NCI-H2227 treated with DMSO at 0.1 percent for 48 hours (cell line): ENCODE data around the gene SYNDIG1.

Experiments
- DNase-seq: peaks from one replicate; lab custom pipeline; 2025; lab: John Stamatoyannopoulos, UW

Gene SYNDIG1

DNA sequence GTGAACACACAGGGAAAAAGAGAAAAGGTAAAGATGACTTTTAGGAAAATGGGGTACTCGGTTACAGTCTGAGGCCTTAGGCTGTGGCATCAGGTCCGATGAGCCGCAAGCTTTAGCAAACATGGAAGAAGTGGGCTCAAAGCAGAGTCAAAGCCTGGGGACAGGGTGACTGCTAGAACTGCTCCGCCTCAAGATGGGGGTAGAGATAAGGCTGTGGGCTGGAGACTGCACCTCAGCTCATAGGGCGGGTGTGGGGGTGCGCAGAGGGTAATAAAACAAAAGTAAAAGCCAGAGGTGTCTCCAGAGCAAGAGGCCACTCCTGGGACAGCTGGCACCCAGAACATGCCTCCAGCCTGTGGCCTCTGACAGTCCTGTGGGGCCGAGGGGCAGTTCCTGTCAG, 21.3 kb upstream of the SYNDIG1 start:
- DNase-seq, result no peak

DNA sequence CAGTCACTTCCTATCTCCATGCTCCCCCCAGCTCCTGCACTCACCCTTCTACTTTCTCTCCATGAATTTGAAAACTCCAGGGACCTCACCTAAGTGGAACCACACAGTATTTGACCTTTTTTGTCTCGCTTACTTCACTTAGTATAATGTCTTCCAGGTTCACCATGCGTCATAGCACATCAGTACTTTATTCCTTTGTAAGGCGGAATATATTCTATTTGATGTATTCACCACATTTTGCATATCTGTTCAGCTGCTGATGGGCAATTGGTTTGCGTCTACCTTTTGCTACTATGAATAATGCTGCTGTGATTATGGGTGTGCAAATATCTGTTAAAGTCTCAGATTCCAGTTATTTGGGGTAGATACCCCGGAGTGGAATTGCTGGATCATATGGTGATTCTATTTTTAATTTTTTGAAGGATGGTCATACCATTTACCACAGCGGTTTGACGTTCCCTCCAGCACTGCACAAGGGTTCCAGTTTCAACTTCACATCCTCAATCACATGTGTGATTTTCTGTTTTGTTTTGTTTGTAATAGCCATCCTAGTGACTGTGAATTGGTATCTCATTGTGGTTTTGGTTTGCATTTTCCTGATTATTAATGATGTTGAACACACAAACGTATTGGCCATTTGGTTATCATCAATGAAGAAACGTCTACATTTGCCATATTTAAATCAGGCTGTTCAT, 20.3 kb upstream of the SYNDIG1 start:
- no peak for DNase-seq

DNA sequence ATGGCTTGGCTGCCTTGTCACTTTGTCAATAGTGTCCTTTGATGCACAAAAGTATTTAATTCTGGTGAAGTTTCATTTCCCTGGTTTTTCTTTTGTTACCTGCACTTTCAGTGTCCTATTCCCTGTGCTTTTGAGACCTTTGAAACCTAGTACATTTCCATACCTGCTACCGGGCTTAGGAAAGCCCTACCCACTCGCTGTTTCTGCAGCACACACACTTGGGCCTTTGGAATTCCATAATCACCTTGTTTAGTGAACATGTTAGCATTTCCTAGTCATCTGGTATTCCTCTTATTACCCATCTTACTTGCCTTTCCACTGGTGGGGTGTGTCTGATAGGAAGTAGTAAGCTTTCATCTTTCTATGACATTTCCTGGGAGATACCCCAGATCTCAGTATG, 19.3 kb upstream of the SYNDIG1 start:
- DNase-seq, result no peak

DNA sequence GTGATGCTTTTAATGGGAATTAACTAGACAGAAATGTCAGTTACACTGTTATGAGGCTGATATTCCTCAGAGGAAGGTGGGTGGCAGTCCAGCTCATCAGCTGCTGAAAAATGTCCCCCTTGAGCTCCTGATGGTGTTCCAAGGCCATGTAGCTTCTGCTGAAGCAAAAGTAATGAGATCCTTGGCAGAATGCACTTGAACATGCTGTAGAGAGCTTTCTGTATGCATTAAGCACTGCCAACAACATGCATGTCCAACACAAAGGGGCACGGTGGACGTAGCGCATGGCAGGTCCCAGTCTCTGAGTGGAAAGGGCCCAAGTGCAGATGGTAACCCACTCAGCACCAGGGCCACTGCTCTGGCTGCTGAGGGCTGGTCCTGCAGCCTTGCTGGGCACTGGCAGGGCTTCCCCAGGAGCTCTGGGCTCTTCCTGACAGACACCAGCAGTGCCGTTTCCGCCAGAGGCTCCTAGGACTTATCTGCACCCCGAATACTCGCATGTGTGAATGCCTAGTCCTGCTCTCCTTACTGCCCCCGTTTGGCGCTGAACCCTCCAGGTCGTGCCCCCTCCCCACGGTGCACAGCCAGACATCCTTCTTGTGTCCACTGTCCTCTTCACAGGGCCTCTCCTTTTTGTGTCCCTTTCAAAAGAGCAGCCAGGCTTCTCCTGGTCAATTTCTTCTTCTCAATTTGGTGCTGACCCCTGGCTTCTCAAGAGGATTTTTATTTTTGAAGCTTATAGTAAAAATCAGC, 18.6 kb upstream of the SYNDIG1 start:
- DNase-seq, result no peak

DNA sequence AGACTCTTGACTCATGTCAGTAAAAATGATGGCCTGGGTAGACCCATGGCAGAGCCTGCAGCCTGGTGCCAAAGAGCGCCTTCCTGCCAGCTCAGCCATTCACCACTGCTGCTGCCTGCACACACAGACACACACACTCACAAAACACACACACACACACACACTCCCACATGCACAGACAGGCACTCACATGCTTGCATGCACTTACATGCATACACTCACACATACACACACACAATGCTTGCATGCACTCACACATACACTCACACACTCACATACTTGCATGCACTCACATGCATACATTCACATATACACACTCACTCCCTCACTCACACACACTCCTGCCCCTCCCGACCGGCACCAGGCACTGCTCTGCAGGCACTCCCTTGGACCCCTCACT, 18.0 kb upstream of the SYNDIG1 start:
- no peak for DNase-seq

DNA sequence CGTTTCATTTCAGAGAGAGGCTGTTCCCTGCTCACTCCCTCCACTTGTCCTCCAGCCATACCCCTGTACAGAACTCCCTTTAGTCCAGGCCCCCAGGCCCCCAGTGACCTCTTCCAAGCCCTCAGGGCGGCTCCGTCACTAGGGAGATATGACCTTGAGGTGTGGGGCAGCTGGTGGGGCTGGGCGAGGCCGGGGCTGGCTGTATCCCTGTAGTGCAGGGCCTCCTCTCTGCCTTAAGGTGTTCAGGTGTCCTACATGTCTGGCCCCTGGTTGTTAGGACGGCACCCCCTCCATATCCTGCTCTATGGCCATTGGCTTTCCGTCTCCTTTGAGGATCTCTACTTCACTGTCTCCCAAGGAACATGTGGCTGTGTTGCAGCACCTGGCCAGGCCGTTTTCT, 17.4 kb upstream of the SYNDIG1 start:
- DNase-seq, result no peak

DNA sequence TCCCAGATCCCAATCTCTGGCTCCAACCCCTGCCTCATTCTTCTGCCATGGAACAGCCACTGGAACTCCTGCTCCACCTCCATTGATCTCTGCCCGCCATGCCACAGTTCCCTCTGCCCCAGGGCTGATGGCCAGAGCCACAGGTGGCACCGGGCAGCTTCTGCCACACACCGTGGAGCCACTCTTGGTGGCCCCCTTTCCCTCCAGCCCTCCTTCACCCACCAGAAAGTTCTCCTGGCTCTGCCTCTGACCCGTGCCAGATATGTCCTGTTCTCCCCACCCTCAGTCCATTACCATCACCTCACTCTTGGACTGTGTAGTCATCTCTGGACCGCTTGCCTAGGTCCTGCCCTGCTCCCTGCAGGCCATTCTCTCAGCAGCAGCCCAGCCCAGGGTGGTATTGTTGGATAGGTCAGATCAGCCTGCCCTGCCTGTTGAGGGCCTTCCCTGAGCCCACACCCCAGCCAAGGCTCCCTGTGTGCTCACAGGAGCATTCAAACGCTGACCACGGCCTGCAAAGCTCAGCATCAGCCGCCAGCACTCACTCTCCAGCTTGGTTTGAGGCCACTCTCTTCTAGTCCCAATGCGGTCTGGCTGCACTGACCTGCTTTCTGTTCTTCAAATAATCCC, 16.8 kb upstream of the SYNDIG1 start:
- no peak for DNase-seq

DNA sequence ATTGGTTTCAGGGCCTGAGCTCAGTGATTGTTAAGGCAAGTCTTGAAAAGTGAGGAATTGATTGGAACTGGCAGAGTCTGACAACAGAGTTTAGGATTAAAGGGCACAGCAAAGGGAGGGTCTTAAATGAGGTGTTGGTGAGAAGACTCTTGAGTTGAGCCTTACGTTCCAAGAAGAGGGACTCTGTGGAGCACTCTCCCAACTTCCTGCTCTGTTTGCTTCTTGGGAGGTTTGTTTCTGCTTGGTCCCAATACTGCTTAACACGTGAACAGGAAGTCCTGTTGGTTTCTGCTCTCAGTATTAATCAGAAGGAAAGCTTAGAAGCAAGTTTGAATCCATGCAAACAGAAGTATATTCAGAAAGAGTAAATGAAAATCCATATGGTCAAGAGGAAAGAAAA, 15.6 kb upstream of the SYNDIG1 start:
- no peak for DNase-seq

DNA sequence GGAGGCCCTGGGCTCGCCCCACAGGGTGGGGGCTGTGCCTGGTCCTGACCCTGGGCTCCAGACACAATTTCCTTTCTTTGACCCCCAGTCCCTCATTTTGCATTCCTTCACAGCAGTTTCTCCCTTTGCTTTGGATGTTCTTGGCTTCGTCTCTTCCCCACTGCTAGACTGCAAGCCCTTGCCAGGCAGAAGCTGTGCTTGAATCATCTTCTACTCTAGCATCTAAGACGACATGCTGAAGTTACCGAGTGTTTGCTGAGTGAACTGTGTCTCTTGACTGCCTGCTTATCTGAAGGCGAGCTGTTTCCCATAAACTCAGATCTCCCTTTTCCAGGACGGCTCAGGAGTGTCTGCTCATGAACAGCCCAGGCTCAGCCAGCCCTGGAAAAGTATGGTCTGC, 14.3 kb upstream of the SYNDIG1 start:
- no peak for DNase-seq

DNA sequence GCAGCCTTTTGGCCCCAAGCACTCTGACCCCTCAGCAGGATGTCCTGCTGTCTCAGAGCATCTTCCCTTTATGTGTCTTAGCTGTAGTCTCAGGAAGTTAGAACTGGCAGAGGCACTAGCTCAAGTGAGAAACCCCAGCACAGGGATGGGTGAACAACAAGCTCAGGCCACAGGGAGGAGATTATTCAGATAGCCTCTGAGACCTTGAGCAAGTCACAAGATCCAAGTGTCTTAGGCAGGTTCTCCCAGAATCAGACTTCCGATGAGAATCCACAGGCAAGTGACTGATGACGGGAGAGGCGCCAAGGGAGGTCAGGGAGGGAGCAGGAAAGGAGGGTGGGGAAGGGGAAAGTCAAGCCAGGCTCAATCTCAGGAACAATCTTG, 13.0 kb upstream of the SYNDIG1 start:
- DNase-seq, result no peak

DNA sequence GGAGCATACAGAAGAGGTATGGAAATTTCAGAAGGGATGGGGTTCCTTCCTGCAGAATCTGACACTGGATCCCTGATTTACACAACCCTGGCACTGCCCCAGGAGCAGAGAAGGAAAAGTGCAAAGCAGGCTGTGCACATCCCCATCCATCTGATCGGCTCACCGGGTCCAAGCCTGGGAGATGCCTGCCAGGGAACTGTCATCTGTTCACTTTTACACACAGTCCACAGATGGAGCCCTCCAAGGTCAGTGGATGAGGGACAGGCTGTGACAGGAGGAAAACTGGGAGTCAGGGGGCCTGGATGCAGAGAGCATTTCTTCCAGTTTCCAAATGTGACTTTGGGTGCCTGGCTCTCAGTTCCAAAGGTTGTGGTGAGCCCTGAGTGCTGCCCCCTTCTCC, 11.0 kb upstream of the SYNDIG1 start:
- no peak for DNase-seq

DNA sequence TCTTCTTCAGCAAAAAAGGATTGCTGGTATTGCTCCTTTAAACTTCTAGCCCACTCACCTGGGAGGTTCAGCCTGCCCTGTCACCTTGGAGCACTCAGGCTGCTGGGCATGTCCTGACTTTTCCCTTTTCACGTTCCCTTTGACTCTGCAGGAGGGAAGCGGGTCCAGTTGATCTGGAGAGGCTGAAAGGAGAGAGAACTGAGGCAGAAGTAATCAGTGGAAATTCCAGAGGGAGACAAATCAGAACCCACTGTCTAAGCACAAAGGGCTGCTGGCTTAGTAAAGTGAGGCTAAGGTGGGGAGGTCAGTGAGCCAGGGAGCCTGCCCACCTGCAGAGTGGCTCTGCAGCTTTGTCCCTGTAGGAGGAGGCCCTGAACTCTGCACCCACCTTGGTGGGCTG, 9.7 kb upstream of the SYNDIG1 start:
- DNase-seq, result no peak

DNA sequence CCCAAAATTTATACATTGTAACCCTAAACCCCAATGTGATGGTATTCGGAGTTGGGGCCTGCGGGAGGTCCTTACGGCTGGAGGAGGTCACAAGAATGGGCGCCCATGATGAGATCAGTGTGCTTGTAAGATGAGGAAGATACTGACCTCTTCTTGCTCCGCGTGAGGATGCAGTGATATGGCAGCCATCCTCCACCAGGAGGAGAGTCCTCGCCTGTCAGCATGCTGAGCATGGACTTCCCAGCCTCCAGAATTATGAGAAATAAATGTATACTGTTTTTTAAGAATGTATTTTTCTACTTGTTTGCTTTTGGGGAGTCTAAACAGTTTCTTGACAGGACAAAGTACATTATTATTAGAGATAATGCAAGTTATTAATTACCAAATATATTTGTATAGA, 8.7 kb upstream of the SYNDIG1 start:
- DNase-seq, result no peak

DNA sequence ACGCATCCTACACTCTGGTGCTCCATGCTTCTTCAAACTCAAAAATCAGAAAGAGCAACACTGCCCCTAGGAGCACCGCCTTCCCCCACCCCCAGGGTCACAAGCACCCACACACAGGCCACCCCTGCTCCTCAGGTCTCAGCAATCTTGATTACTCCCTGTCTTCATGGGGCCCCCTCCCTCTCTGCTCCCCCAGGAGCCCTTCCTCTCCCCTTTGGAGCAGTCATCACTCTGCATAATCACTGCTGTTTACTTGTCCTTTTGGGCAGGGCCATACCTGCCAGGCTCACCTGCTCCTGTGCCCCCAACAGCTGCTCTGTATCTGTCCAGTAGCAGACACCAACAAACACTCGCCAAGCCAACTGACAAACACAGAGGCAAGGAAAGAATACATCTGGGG, 7.6 kb upstream of the SYNDIG1 start:
- no peak for DNase-seq

DNA sequence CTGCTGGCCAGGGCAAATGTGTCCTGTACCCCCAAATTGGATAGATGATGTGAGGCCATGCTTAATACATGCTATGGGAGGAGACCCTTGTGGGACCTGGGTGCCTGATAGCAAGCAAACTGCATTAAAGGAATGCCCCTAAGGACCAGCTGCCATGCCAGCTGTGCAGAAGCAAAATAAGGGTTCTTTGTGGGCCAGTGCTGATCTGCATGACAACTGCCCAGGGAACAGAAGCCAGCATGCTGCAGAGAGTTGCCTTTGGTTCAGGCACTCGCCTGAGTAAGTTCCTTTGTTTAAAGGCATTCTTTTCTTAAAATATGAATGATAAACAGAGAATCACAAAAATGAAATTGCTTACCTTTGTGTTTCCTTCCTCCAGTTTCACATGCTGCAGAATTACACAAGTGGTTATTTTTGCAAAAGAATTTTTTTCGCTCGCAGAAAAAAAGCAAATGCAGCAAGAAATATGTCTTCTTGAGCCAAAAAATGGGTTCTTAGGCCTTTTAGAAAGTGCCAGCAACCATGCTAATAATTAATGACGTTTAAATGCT, 6.9 kb upstream of the SYNDIG1 start:
- DNase-seq, result no peak

DNA sequence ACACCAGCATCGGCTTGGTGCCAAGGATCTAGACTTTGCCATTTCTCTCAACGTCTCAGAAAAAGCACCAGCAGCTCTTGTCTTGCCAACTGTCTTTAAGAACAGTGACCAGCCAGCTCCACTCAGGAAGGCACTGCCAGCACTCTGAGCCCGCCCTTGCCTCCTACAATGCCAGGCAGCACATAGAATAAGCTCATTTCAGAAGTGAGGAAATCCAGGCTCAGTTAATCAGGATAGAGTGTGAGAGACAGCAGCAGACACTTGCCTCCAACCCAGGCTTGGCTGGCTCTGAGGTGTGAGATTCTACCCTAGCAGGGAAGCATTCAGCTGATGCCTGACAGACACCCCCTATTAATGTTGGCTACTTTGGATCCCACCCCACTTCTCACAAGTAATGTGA, 4.3 kb upstream of the SYNDIG1 start:
- no peak for DNase-seq

DNA sequence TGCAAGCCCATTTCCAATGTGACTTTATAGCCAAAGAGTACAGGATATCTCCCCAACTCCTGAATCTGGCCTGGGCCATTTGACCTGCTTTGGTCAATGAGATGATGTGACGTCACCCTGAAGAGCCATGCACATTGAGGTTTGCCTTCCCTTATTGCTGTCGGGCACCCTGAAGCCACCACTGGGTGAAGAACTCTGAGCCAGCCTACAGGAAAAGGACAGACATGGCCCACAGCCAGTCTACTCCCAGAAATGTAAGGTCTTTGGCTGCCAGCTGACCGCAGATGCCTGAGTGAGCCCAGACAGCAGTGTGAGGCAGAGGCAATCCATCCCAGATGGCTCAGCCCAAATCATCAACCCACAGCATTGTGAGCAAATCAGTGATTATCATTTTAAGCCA, 3.7 kb upstream of the SYNDIG1 start:
- DNase-seq, result no peak

DNA sequence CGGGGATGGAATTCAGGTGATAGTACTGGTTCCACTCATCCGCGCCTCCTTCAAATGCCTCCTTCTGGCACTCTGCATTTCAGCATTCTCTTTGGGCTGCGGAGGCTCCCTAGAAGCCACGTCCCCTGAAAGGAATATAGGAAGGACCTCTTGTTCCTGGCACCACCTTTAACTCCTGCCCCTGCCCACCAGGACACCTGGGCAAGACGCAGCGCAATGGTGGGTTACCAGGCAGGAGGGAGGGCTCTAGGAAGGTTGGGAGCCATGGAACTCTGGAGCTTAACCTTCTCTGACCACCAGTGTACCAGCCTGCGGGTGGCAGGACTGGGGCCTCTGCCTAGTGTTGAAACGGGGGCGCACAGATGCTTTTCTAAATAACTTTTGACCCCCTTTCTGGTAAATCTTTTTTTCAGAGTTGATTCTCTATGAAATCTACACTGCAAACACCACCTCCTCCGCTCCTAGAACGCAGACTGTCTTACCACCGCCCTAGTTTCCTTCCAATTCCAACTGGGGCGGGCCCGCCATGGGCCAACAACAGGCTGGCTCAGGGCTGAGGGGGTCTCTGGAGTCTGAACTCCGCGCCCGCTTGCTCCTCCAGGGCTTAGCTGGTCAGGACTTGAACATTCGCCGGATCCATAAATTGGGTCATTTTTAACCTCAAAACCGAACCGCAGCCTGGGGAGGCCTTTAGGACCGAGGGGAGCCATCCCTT, 871 bp upstream of the SYNDIG1 start:
- DNase-seq, result no peak

DNA sequence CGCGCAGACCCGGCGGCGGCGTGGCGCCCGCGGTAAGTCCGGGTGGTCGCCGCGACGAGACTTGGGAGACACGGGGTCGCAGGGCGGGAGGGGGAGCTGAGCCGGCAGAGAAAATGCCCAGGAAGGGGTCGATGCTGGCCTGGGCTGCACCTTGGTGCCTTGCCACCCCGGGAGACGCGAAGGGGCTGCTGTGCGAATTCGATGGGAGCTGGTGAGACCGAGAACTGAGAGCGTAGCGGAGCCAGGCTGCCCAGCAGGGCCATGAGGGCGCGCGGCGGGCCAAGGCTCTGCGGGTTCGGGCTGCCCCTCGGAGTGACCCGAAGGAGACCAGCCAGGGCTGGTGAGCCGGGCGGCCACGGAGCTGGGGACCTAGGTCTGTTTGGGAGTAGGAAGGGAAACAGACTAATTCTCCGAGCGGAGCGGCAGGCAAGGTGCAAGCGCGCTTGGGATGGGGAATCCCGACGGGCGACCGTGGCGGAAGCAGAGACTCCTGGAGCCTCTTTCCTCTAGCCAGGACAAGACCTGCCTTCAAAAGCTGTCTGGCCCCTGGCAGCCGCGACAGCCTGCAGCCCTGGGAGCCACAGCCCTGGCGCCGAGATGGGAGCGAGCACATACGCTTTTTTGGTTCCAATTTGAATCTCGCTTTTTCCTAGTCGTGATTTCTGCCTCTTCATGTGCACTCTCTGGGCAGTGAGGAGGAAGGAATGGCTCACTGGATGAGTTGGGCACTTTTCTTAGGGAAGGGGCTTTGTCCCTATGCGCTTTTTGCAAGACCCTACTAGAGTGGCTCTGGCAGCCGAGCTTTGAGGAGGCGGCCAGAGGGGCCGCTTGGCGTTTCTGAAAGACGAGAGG, 691 bp downstream of the SYNDIG1 start:
- no peak for DNase-seq

DNA sequence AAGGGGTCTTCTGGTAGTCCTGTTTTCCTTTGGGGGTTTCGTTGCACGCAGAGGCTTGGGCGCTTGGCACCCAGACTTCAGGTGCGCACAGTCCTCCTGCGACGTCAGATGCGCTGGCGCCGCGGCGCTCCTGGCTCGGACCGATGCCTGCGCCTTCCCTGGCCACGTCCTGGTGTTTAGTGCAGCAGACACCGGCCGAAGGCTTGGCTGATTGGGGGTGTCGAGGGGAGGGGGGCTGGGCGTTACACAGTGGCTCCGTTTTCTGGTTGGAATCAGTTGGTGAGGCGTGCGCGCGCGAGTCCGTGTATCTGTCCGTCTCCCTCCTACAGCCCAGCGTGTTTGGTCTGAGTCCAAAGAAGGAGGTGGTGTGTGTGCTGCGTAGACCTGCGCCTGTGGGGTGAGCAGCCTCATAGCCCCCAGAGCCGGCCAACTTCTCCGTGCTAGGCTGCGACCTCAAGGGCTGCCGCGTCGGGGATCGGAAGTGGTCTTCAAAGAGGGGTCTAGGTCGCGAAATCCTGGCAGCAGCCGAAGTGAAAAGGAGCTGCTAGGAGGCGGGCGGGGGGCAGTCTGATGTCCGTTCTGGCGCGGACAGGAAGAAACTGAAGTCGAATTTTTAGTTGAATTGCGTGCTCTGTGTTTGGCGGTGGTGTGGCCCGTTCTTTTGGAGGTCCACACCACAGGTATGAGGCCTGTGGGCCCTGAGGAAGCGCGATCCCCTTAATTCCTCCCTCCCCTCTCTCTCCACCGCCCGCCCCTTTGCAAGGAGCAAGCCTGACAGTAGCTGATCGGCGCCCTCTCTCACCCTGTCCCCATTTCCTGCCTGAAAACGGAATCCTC, 1.5 kb downstream of the SYNDIG1 start:
- no peak for DNase-seq

DNA sequence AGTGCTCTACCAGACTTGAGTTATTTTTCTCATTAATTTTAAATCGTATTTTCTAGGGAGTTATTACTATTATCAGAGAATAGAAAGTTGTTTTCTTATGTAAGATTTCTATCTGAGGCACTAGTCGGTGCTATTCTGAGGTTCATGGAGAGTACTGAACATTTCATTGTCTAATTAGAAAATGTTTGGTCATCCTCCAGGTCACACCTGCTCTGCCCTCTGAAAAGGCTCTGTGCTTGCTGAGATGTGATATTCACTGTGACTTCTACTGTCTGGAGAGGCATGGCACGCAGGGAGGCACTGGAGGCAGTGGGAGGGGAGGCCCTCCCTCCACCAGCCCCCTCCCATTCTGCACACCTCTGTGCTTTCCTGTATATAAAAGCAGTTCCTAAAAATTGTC, 3.0 kb downstream of the SYNDIG1 start:
- no peak for DNase-seq
